NOMO-1 treated with DMSO at 0.1 percent for 48 hours (cell line): ENCODE data around the gene MEGF11.

Experiments
- DNase-seq: peaks from one replicate; lab custom pipeline; 2025; ENCODE audit not compliant: unreplicated experiment; lab: John Stamatoyannopoulos, UW

Gene MEGF11

DNA sequence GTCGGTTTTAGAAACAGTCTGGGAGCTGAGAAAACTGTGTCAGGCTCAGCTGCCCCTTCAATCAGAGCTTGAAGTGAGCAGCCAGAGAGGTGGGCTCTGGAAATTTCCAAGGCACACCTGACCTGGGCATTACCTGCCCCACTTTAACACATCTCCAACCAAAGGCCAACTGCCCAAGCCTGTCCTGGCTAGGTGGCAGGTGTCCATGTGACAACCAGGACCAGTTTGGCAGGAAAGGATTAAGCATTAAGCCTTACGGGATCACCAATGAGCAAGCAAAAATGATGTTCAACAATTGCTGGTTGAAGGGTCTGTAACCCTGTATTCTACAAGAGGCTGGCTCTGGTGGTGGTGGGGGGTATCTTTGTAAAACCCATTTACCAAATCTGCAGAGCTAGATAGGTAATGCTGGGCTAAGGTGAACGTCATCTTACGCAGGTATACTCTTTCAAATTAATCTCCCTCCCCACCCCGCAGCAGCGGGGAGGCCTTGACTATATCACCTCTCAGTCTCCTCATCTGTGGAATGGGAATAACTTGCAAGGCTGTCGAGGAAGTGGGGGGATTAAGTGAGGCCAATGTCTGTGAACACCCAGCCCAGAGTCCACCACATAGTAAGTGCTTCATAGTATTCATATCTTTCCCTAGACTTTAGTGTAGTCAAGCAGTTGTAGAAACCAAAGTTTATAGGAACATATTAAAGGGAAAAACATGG lies 183.2 kb downstream of the MEGF11 start:
- DNase-seq, result no peak

GRCh38 chr15:66069751-66070150 lies 183.8 kb downstream of the MEGF11 start:
- DNase-seq, result no peak

GRCh38 chr15:66068801-66069200 lies 184.7 kb downstream of the MEGF11 start:
- DNase-seq, result no peak

DNA sequence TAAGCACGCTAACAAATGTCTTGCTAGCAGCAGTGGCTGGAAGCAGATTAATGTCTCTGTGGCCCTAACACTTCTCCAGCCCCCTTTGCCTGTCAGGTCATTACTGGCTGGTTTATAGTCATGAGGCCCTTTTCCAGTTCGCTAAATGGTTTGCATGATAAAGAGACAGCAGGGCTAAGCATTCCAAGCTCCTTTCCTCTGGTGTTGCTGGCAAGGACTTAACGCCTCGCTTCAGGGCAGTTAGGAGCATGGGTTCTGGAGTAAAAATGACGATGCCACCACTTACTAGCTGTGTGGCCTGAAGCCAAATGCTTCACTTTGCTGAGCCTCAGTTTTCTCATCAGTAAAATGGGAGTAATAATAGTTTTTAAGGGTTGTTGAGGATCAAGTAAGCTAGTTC lies 185.9 kb downstream of the MEGF11 start:
- DNase-seq, result no peak

GRCh38 chr15:66066481-66066880 lies 187.1 kb downstream of the MEGF11 start:
- DNase-seq, result no peak

GRCh38 chr15:66066005-66066404 lies 187.5 kb downstream of the MEGF11 start:
- no peak for DNase-seq

- no peak for DNase-seq
Measured at GRCh38 chr15:66065325-66065724, 188.2 kb downstream of the MEGF11 start.

GRCh38 chr15:66063147-66063546 lies 190.4 kb downstream of the MEGF11 start:
- no peak for DNase-seq

DNA sequence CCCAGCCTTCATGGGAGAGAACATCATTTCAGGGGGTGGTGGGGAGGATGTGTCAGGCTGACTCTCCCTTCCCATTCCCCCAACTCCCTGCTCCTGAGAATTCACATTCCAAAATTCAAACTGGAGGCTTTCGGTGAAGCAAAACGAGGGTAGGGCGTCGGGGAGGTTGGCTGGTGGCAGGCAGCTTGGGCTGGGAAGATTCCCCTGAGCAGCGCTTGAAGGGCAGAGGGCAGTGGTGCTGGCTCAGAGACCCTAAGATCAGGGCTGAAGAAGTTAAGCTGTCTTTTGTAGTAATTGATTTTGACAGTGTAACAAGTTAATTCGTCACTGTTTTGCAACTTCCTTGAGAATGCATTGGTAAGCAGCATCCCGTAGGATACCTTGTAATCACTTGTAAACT lies 196.5 kb downstream of the MEGF11 start:
- no peak for DNase-seq

DNA sequence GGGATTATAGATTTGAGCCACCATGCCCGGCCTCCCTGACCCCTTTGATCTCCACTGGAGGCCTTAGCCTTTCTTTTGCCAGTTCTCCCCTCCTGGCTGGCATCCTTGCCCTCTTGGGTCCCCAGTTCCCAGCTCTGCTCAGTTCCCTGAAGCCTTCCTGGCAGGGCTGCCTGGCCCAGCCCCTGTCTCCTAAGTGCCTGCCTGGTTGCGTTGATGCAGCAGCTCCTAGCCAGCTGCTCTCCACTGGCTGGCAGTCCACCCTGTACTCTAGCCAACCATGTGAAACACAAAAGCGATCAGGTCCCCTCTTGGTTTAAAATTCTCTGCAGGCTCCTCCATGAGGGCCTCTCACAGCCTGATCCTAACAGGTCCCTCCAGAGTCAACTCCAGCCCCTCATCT lies 199.6 kb downstream of the MEGF11 start:
- no peak for DNase-seq

DNA sequence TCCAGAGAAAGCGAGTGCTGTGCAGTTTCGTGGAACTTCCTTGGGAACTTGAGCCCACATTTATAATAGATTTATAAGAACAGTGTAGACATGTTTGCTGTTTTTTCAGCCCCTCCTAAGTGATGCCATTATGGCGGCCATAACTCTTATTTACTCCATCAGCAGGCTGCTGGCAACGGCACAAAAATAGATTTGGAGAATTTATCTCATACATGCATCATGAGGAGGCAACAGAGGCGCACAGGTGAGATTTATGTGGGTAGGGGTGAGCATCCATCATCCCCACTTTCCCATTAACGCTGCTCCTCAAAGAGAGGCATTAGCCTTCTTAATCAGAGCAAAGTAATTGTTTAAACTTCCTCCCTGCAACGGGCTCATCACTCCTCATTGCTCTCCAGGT lies 201.7 kb downstream of the MEGF11 start:
- no peak for DNase-seq

DNA sequence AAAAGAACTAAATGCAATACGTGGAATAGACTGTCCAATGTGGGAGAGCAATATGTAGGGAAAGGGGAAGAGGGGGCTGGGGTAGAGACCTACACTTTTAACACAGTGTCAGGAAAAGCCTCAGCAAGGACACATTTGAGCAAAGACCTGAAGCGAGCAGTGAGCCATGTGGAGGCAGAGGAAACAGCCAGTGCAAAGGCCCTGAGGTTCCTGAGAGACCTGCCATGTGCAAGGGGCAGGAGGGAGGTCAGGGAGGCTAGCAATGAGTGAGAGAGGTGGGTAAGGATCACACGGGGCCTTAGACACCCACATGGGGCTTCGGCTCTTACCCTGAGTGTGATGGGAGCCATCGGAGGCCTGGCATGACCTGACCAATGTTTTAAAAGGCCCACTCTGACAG lies 203.3 kb downstream of the MEGF11 start:
- no peak for DNase-seq

DNA sequence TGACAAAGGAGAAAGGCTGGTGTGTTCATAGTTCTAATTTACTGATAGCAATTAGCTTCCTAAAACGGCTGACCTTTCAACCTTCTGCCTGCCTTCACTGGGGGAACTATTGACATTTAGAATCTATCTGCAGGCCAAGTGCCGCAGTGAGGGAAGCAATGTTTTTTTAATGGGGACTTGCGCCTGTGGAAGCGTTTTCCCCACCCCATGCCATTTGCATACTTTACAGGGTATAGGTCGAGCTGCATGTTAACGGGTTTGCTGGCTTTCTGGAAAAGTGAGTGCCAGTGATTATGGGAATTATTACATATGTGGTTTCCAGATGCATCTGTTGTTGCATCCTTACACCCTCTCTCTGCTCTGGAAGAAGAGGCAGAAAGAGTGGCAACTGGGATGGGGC lies 204.2 kb downstream of the MEGF11 start:
- no peak for DNase-seq

GRCh38 chr15:66047321-66048024 lies 206.1 kb downstream of the MEGF11 start:
- DNase-seq, result no peak

DNA sequence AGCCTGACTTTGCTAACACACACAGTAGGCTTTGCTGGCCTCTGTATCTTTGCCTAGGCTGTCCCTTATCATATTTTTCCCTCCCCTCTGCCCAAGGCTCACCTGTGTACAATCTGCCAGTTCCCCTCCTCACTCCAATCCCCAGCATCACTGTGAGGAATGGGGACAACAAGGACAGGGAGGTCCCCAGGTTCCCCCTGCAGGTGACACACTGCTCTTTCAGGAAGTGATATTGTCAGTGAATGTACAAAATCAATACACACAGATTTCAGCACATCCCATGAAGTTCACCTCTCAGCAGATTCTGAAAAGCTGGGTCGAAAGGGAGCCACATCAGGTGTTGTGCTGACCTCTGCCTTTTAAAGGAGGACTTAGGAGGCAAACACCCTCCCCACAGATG lies 206.8 kb downstream of the MEGF11 start:
- DNase-seq, result no peak

DNA sequence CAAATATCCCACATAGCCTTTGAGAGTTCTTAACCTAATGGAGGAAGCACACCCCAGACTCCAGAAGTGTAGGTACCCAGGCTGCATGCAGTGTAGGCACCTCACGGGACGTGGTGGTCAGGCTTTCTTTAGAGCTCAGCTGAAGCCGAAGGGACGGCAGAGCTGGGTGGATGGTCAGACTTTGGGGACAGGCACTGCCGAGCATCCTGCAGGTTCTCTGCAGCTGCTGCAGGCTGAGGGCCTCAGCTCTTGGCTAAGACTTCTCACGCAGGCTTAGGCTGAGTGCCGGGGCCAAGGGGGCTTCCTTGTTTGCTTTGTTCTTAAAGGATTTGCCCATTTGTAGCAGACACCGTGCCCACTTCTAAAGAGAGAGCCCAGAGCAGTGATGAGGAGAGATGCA lies 207.2 kb downstream of the MEGF11 start:
- no peak for DNase-seq

DNA sequence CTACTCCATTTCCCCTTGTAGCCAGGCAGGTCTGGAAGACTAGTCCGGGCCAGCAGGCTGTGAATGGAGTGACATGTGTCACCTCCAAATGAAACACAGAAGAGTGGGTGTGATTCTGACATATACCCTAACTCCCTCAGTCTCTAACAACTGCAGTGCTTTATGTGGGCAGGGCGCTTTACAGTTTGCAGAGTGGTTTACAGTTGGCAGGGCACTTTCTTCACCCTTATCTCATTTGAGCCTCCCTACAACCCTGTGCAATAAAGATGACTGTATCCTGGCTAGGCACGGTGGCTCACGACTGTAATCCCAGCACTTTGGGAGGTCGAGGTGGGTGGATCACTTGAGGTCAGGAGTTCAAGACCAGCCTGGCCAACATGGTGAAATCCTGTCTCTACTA lies 208.0 kb downstream of the MEGF11 start:
- DNase-seq, result no peak

- no peak for DNase-seq
Measured at GRCh38 chr15:66044837-66045236, 208.7 kb downstream of the MEGF11 start.

DNA sequence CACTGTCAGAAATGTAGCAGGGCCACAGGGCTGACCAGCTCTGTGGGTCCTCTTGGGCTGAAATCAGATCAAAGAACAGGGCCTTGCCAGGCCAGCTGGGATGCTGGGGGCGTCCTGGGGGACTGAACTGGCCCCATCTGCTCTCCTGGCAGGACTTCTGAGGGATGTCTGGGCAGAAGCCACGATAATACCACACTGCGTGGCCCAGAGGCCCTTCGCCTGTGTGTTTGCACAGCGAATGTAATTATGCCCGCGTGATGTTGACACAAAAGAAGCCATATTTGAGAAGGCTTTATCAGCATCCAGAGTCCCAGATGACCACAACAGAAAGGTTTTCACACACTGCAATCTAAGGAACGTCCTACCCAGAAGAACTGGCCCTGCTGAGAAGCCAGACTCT lies 210.3 kb downstream of the MEGF11 start:
- DNase-seq, result no peak

- no peak for DNase-seq
Measured at GRCh38 chr15:66042624-66043023, 210.9 kb downstream of the MEGF11 start.

GRCh38 chr15:66041276-66041675 lies 212.3 kb downstream of the MEGF11 start:
- DNase-seq, result no peak

GRCh38 chr15:66040211-66040892 lies 213.2 kb downstream of the MEGF11 start:
- DNase-seq, result no peak
